Measurements from ENCODE around the gene DNAAF5.
"Not testable (repeated sequence)": the region's sequence is repeated elsewhere in the genome, so short reads cannot be mapped to it uniquely, and the experiment has no call there.

The DNAAF5 gene

DNA sequence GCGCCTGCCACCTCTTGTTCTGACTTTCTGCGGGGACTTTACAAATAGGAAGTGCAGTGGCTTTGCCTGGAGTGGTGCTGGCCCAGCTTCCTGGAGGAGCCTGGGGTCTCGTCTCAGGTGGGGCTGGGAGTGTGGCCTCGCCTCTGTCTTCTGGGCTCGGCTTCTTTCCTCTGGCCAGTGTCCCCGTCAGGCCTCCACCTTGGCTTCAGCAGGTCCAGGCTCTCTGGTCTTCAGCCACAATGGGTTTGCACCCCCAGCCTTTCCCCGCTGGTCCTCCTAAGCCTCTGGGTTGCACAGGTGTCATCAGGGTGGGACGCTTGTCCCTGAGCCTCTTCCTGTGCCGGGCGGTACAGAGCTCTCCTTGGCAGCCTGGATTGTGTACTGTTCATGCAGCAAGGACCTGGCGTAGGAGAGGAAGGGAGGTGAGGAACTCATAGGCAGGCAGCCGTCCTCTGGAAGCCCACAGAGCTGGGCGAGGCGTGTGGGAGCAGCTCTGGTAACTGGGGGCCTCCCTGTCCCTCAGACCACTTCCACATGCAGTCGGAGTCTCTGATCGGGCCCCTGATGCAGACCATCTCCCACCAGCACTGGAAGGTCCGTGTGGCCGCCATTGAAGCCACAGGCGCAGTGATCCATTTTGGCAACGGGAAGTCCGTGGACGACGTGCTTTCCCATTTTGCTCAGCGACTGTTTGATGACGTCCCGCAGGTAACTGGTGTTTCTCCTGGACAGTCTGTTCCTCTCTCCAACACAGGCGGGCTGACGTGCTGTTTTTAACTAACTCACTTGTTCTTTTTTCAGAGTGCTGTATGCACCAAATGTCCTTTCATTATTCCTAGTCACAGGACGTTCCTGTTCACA lies 2.9 kb downstream of the DNAAF5 start:
- DNase-seq (ENCODE audit: low spot score): no peak

DNA sequence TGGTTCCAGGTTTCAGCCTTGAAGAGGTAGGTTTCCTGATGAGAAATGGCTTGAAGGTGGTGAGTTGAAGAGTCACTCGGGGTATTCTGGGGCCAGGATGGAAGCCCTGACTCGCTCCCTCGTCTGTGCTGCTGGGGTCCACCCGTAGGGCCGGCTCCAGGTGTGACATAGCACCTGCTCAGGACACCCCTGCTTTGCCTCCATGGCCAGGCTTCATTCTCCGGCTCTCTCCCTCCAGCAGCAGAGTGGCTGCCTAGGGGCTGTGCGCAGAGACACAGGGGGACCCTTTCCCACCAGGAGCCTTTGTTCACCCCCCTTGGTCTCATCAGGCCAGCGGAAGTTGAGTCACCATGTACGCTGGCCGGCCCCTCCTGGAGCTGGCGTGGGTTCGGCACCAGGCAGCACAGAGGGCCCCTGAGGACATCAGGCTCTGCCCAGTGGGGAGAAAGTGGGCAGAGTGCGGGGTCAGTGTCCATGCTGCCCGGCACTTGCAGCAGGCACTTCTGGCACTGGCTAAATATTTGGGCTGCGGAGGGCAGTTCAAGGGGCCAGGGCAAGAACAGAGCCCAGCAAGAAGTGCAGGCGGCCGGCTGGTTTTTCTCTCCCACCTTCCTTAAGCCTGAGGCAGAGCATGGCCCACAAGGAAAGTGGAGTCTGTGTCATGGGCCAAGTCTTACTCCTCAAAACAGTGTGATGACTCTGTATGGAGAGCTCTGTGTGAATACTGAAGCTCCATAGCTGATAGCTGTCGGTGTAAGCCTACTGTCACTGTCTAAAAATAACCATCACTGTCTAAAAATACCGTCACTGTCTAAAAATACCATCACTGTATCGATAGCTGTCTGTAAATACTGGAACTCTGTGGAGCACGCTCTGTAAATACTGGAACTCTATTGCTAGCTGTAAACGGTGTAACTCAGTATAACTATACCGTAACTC lies 4.3 kb downstream of the DNAAF5 start:
- FAIRE-seq: no peak

More for the DNA sequence above, 2.9 kb downstream of the DNAAF5 start:
- no peak for FAIRE-seq

DNA sequence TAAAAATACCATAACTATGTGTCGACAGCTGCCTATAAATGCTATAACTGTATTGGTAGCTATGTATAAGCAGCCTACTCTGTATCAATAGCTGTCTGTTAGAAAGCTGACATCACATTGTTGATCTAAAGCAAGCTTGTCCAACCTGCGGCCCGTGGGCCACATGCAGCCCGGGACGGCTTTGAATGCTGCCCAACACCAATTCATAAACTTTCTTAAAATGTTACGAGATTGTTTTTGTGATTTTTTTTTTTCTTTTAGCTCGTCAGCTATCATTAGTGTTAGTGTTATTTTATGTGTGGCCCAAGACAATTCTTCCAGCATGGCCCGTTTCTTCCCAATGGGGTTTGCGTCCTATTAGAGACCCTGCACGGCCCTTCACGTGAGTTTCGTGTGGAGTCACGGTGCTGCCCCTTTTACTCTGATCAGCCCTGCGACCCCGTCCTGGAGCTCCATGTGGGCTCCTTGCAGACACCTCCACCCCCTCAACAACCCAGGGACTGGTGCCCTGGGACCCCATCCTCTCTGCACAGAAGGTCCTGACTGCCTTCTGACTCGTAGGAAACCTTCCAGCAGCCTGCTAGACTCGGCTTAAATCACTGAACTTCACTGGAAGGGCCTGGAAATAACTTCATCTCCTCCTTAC lies 5.1 kb downstream of the DNAAF5 start:
- DNase-seq (ENCODE audit: low spot score): no peak
- FAIRE-seq: no peak

More for the DNA sequence above, 4.3 kb downstream of the DNAAF5 start:
- DNase-seq (ENCODE audit: low spot score): no peak

DNA sequence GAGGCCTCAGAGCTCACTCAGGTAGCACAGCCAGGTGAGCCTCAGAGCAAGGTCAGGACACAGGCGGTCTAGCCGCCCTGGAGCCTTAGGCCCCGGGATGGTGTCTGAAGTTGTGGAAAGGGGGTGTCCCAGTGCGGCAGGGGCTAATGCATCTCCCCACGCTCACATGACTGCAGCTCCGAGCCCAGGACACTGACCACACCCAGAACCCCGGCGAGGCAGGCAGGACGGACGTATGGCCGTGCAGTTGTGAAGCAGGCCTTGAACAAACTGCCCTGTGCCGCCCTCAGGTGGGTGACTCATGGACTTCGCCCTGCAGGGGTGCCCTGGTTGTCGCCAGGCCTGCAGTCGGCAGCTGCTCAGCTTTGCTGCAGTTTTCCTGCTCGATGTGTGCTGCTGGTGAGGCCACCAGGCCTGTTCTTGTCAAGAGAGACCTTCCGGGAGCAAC lies 5.6 kb downstream of the DNAAF5 start:
- FAIRE-seq (no peak), DNase-seq (ENCODE audit: low spot score) (no peak)

DNA sequence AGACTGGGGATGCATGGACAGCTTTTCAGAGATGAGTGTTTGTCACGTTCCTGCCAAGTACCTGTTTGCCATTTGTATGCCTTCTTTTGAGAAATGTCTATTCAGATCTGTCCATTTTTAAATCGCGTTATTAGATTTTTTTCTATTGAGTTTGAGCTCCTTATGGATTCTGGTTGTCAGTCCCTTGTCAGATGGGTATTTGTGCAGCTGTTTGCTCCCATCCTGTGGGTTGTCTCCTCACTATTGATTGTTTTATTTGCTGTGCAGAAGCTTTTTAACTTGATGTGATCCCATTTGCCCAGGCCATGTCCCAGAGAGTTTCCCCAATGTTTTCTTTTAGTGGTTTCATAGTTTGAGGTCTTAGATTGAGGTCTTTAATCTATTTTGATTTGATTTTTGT lies 6.1 kb downstream of the DNAAF5 start:
- DNase-seq (ENCODE audit: low spot score) (no peak), FAIRE-seq (no peak)

DNA sequence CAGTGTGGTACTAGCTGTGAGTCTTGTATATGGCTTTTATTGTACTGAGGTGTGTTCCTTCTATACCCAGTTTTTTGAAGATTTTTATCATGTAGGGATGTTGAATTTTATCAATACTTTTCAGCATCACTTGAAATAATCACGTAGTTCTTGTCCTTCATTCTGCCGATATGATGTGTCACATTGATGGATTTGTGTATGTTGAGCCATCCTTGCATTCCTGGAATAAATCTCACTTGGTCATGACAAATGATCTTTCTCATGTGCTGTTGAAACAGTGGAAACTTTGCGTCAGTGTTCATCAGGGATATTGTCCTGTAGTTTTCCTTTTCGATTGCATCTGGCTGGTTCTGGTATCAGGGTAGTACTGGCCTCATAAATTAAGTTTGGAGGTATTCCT lies 7.7 kb downstream of the DNAAF5 start:
- no peak for FAIRE-seq

DNA sequence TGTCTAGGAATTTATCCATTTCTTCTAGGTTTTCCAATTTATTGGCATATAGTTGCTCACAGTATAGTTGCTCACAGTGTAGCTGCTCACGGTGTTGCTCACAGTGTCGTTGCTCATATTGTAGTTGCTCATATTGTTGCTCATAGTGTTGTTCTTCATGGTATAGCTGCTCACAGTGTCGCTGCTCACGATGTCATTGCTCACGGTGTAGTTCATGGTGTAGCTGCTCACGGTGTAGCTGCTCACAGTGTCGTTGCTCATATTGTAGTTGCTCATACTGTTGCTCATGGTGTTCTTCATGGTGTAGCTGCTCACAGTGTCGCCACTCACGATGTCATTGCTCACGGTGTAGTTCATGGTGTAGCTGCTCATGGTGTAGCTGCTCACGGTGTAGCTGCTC lies 8.3 kb downstream of the DNAAF5 start:
- DNase-seq (ENCODE audit: low spot score): no peak
- FAIRE-seq: peak; percentile 96

More for the DNA sequence above, 7.7 kb downstream of the DNAAF5 start:
- no peak for DNase-seq (ENCODE audit: low spot score)

DNA sequence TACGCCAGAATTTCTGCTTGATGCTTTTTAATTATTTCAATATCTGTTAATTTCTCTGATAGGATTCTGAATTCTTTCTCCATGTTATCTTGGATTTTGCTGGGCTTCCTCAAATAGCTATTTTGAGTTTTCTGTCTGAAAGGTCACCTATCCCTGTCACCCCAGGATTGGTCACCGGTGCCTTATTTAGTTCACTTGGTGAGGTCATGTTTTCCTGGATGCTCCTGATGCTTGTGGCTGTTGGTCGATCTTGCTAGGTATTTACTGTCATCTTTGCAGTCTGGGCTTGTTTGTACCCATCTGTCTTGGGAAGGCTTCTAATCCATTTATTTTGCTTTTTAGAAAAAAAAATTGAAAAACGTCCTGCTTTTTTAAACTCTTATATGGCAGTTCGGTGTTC lies 11.7 kb downstream of the DNAAF5 start:
- FAIRE-seq (no peak), DNase-seq (ENCODE audit: low spot score) (no peak)

DNA sequence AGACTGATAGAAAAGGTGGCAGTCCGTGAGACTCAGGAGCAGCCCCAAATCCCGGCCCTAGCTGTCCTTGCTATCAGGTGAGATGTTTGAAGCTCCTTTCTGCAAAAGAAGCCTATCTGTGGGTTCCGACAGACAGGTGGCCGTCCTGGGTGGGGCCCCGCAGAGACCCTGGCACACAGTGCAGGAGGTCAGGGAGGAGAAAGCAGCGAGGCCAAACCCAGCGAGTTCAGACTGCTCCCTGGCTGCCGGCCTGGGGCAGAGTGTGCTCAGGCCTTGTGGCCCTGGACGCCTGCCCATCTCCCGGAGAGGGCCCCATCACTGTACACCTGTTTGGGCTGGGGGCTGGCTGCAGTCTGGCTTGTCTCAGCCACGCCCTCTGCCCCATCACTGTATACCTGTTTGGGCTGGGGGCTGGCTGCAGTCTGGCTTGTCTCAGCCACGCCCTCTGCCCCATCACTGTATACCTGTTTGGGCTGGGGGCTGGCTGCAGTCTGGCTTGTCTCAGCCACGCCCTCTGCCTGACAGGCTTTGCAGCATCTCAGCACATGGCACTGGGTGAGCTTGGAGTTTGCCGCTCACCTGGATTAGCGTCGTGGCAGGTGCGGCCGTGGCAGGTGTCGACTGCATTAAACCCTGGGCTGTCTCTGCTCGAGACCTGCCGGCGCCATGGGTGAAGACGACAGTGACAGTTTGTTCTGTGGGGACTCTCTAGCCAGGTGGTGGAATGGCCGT lies 12.4 kb downstream of the DNAAF5 start:
- DNase-seq (ENCODE audit: low spot score) (no peak), FAIRE-seq (no peak)

DNA sequence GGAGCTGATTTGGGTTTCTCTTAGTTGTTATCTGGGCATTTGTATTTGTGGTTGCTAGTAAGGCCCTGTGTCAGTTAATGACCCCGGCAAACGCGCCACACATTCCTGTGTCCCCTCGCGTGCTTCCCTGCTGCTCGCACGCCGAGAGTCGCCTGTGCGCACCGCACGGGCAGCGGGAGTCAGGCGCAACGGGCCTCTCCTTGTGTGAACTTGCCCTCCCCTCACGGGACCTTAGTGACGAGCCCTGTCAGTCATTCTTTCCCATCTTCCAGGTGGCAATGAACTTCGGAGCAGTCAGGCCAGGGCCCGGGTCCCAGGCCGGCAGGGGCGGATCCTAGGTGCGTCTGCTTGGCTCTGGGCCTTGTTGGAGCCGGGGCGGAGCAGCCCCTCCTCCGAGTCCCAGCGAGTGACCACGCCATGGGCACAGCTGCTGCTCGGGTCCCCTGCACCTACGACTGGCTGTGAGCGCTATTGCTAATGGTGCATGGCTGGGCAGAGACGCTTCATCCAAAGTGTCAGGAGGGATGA lies 13.0 kb downstream of the DNAAF5 start:
- DNase-seq (ENCODE audit: low spot score) (no peak), FAIRE-seq (no peak)

DNA sequence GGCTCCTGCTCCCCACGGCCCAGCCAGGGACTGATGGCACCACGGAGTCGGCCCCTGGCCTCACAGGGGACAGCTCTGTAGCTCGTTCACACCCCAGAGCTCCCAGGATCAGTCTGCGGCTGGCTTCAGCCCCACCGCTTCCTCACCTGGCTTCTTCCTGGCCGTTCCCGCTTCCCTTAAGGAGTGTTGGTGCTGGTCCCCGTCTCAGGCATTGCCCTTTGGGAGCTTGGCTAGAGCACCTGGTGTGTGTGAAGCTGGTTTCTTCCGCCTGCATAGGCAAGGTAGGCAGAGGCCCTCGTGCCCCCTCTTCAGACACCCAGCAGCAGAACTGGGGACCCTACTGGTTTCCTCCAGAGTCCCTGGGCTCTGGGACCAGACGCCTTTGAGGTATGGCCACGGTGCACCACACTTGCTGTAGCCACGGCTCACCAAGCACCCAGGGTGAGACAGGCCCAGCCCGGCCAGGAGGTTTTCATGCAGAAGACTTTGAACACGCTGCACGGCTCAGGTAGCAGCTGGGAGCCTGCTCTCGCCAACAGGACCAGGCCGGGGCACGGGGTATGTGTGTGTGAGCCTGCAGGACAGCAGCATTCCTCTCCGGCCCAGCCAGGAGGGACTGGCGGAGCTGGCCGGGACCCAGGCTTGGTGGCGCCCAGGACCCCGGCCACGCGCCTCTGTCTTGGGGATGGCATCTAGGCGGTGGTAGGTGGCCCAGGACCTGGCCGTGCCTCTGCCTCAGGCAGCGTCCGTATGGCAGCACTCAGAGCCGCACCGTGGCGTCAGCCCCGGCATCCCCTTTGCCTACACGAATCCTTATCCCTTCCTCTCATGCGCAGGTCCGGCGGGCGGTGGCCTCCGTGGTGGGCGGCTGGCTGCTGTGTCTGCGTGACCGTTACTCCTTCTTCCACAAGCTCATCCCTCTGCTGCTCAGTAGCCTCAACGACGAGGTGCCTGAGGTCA lies 13.8 kb downstream of the DNAAF5 start:
- FAIRE-seq (no peak), DNase-seq (ENCODE audit: low spot score) (no peak)

DNA sequence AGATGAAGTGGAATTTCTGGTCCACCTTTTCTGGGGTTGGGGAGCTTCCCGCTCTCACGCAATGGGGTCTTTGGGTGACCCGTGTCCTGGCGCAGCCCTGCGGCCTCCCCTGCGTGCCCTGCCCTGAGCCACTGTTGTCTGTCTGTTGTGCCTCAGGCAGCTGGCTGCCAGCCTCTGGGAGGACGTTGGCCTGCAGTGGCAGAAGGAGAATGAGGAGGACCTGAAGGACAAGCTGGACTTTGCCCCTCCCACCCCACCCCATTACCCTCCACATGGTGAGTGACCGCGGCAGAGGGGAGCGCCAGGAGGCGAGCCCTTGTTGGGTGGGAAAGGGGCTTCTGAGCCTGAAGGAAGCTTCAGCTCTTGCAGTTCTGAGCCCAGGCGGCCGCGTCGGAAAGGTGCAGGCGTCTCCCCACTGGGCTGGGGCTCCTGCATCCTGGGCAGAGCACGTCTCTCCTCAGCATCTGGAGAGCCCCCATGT lies 14.7 kb downstream of the DNAAF5 start:
- DNase-seq (ENCODE audit: low spot score): no peak
- FAIRE-seq: no peak

DNA sequence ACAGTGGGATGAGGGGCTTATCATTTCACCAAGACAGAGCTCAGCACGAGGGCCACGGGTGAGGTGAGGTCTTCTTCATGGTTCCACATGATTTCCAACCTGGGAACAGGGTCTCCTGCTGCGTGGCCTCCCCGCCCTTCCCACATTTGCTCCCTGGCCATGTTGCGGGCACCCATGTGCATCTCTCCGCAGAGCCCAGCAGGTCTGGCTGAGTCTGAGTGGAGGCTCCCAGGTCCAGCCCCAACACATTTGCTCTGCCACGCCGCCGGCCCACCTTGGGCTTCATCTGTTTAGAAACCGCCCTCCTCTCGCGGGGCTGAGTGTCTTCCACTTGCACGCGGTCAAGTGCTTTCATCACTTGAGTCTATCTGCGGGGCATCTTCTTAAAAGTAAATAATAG lies 15.4 kb downstream of the DNAAF5 start:
- FAIRE-seq (no peak), DNase-seq (ENCODE audit: low spot score) (no peak)

DNA sequence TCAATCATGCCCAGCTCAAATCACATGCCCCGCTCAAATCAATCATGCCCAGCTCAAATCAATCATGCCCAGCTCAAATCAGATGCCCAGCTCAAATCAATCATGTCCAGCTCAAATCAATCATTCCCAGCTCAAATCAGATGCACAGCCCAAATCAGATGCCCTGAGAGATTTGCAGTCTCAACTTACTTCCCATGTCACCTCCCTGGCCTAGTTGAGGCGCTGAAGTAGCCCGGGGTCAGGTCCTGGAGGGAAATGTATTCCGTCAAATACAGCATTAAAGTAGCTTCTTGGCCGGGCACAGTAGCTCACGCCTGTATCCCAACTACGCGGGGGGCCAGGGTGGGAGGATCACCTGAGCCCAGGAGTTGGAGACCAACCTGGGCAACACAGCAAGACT lies 16.3 kb downstream of the DNAAF5 start:
- DNase-seq (ENCODE audit: low spot score) (no peak), FAIRE-seq (no peak)

DNA sequence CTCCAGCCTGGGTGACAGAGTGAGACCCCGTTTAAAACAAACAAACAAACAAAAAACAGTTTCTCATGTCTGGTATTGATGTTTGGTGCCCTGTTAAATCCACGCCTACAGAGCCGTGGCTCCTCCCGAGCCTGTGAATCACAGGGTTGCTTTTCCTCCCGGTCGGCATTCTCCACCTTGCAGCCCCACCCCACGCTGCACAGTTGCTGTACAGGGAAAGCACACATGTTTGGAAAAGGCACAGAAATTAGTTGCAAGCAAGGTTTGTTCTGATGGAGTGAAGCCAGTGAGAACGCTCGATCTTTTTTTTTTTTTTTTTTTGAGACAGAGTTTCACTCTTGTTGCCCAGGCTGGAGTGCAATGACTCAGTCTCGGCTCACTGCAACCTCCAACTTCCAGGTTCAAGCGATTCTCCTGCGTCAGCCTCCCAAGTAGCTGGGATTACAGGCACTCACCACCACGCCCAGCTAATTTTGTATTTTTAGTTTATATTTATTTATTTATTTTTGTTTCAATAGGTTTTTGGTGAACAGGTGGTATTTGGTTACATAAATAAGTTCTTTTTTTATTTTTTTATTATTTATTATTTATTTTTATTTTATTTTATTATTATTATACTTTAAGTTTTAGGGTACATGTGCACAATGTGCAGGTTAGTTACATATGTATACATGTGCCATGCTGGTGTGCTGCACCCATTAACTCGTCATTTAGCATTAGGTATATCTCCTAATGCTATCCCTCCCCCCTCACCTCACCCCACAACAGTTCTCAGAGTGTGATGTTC lies 17.0 kb downstream of the DNAAF5 start:
- DNase-seq (ENCODE audit: low spot score); FAIRE-seq: not testable (repeated sequence)

DNA sequence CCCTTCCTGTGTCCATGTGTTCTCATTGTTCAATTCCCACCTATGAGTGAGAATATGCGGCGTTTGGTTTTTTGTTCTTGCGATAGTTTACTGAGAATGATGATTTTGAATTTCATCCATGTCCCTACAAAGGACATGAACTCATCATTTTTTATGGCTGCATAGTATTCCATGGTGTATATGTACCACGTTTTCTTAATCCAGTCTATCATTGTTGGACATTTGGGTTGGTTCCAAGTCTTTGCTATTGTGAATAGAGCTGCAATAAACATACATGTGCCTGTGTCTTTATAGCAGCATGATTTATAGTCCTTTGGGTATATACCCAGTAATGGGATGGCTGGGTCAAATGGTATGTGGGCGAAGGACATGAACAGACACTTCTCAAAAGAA lies 17.6 kb downstream of the DNAAF5 start:
- FAIRE-seq; DNase-seq (ENCODE audit: low spot score): not testable (repeated sequence)

DNA sequence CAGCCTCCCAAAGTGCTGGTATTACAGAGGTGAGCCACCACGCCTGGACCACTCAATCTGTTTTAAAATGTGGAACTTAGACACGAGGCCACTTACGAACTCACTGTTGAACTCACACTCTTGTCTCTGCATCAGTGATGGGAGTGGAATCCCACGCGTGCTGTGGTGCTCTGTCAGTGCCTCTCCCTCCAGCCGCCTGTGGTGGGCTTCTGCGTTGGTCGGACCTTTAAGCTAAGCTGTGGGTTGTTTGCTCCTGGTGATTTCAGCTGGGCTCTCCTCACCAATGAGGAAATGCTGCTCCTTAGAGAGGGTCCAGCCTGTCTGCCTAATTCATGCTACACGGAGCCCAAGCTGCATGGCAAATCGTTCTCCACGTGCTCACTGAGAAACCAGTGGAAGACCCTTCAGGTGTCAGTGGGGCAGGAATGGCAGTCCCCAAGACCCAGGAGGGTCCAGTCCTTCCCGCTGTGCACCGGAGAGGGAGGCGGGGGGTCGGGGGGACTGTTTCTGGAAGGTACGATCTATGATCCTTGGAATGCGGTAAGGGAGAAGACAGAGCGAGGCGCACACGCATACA lies 18.4 kb downstream of the DNAAF5 start:
- FAIRE-seq: no peak
- no peak for DNase-seq (ENCODE audit: low spot score)

All from urothelium cell line (cell line).